Measurements from ENCODE around the gene MRPL32.

The MRPL32 gene

GRCh38 chr7:42950417-42950816 is 18.2 kb downstream of the MRPL32 start:
- DNase-seq (ENCODE audit: low read depth): no peak
- no peak overlapping the region for H3K4me3 ChIP-seq (ENCODE audit: low read length)
- TF ChIP-seq CTCF (conservative IDR thresholded peaks at IDR 0.05; ENCODE audit: low read depth, low read length): no peak

GRCh38 chr7:42952328-42952727 is 20.2 kb downstream of the MRPL32 start:
- H3K4me3 ChIP-seq (ENCODE audit: low read length): no peak overlapping the region
- no peak for DNase-seq (ENCODE audit: low read depth)
- no peak for TF ChIP-seq CTCF (conservative IDR thresholded peaks at IDR 0.05; ENCODE audit: low read depth, low read length)

GRCh38 chr7:42953994-42954393 is 21.8 kb downstream of the MRPL32 start:
- TF ChIP-seq CTCF (conservative IDR thresholded peaks at IDR 0.05; ENCODE audit: low read depth, low read length): no peak
- H3K4me3 ChIP-seq (ENCODE audit: low read length): no peak overlapping the region
- no peak for DNase-seq (ENCODE audit: low read depth)

GRCh38 chr7:42956062-42956461 is 23.9 kb downstream of the MRPL32 start:
- DNase-seq (ENCODE audit: low read depth): no peak
- no peak for TF ChIP-seq CTCF (conservative IDR thresholded peaks at IDR 0.05; ENCODE audit: low read depth, low read length)
- no peak overlapping the region for H3K4me3 ChIP-seq (ENCODE audit: low read length)

GRCh38 chr7:42959549-42959948 is 27.4 kb downstream of the MRPL32 start:
- H3K4me3 ChIP-seq (ENCODE audit: low read length): no peak overlapping the region
- no peak for TF ChIP-seq CTCF (conservative IDR thresholded peaks at IDR 0.05; ENCODE audit: low read depth, low read length)
- no peak for DNase-seq (ENCODE audit: low read depth)

GRCh38 chr7:42960762-42961161 is 28.6 kb downstream of the MRPL32 start:
- no peak overlapping the region for H3K4me3 ChIP-seq (ENCODE audit: low read length)
- DNase-seq (ENCODE audit: low read depth): no peak
- no peak for TF ChIP-seq CTCF (conservative IDR thresholded peaks at IDR 0.05; ENCODE audit: low read depth, low read length)

- no peak overlapping the region for H3K4me3 ChIP-seq (ENCODE audit: low read length)
- no peak for TF ChIP-seq CTCF (conservative IDR thresholded peaks at IDR 0.05; ENCODE audit: low read depth, low read length)
- no peak for DNase-seq (ENCODE audit: low read depth)
Measured at GRCh38 chr7:42961170-42961569, 29.0 kb downstream of the MRPL32 start.

Measured in retinal pigment epithelial cell (primary cell).